Endothelial cell of umbilical vein (primary cell): ENCODE results near the gene CARHSP1. TPM values are rescaled to one million over a fixed set of nuclear protein-coding genes. Genes with fewer than 3 reads are reported as not detected.
A peak's percentile ranks its signal among the peaks of the same experiment; 100 is the strongest.

Experiments
- BruUV-seq: library from RNA; stranded (reverse); fragments of 400-500 nt; replicated peaks from 2 replicates; lab custom pipeline; 2021; lab: Mats Ljungman, UMichigan
- CTCF ChIA-PET: fragments of 300-600, 350-600 bp; sonication (Branson Sonifier 250); formaldehyde crosslinking; loops from one replicate; lab custom pipeline; 2021; ENCODE audit warnings: antibody characterized with exemption, inconsistent platforms; lab: Charles Lee
- POLR2A ChIA-PET: fragments of 300-600, 350-600 bp; sonication (Branson Sonifier 250); formaldehyde crosslinking; loops from one replicate; lab custom pipeline; 2021; ENCODE audit warnings: antibody characterized with exemption, inconsistent platforms; lab: Charles Lee
- DNase-seq: peaks from one replicate; pipeline ENCODE4 v3.0.0-alpha.2; 2011; ENCODE audit warnings: low read depth, low spot score
- FAIRE-seq: peaks from 2 replicates; lab custom pipeline; 2011; peaks lifted over from hg19 to GRCh38; lab: Jason Lieb, UNC
- H2AFZ ChIP-seq: 2 replicates; pipeline ENCODE4 v1.6.0; 2012; ENCODE audit warnings: low read depth, low read length, control low read depth, inconsistent platforms
- H3K27ac ChIP-seq: 2 replicates; pipeline ENCODE4 v1.5.1; 2011; ENCODE audit warnings: low read depth, mild to moderate bottlenecking, control low read depth, low read length, moderate library complexity; ENCODE audit not compliant: insufficient read depth
- H3K27me3 ChIP-seq, 2 experiments: 2 replicates each; pipeline versions ENCODE4 v1.6.0 to v1.6.1; 2011; ENCODE audit warnings: low read length in 2 of 2, mixed read lengths in 1 of 2; ENCODE audit not compliant: control insufficient read depth in 2 of 2, insufficient read depth in 2 of 2
- H3K36me3 ChIP-seq, 2 experiments: 2 replicates in 1 of 2; 3 replicates in 1 of 2; pipeline ENCODE4 v1.5.1; 2011; ENCODE audit warnings: low read length in 2 of 2, mild to moderate bottlenecking in 1 of 2, moderate library complexity in 1 of 2; ENCODE audit not compliant: control insufficient read depth in 2 of 2, insufficient read depth in 2 of 2; ENCODE audit errors: extremely low read depth in 1 of 2
- H3K4me1 ChIP-seq: 3 replicates; pipeline ENCODE4 v1.5.1; 2011; ENCODE audit warnings: mild to moderate bottlenecking, low read length; ENCODE audit not compliant: control insufficient read depth, insufficient read depth; ENCODE audit errors: extremely low read depth
- H3K4me2 ChIP-seq: 2 replicates; pipeline ENCODE4 v1.6.1; 2011; ENCODE audit warnings: low read length, control low read depth, mixed read lengths; ENCODE audit not compliant: insufficient read depth
- H3K4me3 ChIP-seq, 3 experiments: fragments of 200-600 bp in 1 of 3; sonication (generic), shearing (Covaris generic) in 1 of 3; replicated peaks in 1 of 3; 2 replicates each; pipeline ENCODE4 v1.5.1; 2011 to 2016; ENCODE audit warnings: control low read depth in 3 of 3, low read length in 3 of 3, mild to moderate bottlenecking in 2 of 3, inconsistent platforms in 1 of 3, low read depth in 1 of 3, moderate library complexity in 1 of 3; ENCODE audit not compliant: insufficient read depth in 1 of 3
- H3K79me2 ChIP-seq: 2 replicates; pipeline ENCODE4 v1.6.0; 2012; ENCODE audit warnings: low read length, inconsistent platforms; ENCODE audit not compliant: control insufficient read depth, insufficient read depth
- H3K9ac ChIP-seq: replicated peaks from 2 replicates; pipeline ENCODE3; 2011; ENCODE audit warnings: low read length, control low read depth; ENCODE audit not compliant: insufficient read depth; ENCODE audit errors: extremely low read depth
- H3K9me1 ChIP-seq: replicated peaks from 3 replicates; pipeline ENCODE4 v1.6.0; 2011; ENCODE audit warnings: mild to moderate bottlenecking, low read length; ENCODE audit not compliant: control insufficient read depth, insufficient read depth; ENCODE audit errors: extremely low read depth
- H3K9me3 ChIP-seq: replicated peaks from 2 replicates; pipeline ENCODE4 v1.5.1; 2012; ENCODE audit warnings: low read length, inconsistent platforms; ENCODE audit not compliant: control insufficient read depth, insufficient read depth
- H4K20me1 ChIP-seq: replicated peaks from 2 replicates; pipeline ENCODE3; 2011; ENCODE audit warnings: mild to moderate bottlenecking, low read length; ENCODE audit not compliant: control insufficient read depth, insufficient read depth; ENCODE audit errors: extremely low read depth
- EZH2 ChIP-seq: IDR thresholded peaks from 2 replicates; pipeline ENCODE4 v1.6.1; 2012; ENCODE audit warnings: borderline replicate concordance, low read depth, mild to moderate bottlenecking, moderate library complexity, low read length, inconsistent platforms; ENCODE audit not compliant: severe bottlenecking
- FOS ChIP-seq: IDR thresholded peaks from 2 replicates; pipeline ENCODE4 v1.6.1; 2011; ENCODE audit warnings: mild to moderate bottlenecking, low read length, moderate library complexity, borderline replicate concordance; ENCODE audit not compliant: insufficient read depth
- GATA2 ChIP-seq: IDR thresholded peaks from 2 replicates; pipeline ENCODE4 v1.7.0; 2011; ENCODE audit warnings: low read depth, mild to moderate bottlenecking, moderate library complexity, mixed read lengths, low read length; ENCODE audit not compliant: insufficient read length, insufficient read depth
- JUN ChIP-seq: IDR thresholded peaks from 2 replicates; pipeline ENCODE4 v1.6.1; 2011; ENCODE audit warnings: borderline replicate concordance, low read depth; ENCODE audit not compliant: insufficient read length, insufficient read depth
- MYC ChIP-seq: IDR thresholded peaks from one replicate; pipeline ENCODE4 v1.6.1; 2011; ENCODE audit warnings: mild to moderate bottlenecking, low read depth, low read length
- POLR2A ChIP-seq: IDR thresholded peaks from 2 replicates; pipeline ENCODE4 v1.6.1; 2012; ENCODE audit warnings: low read depth, mild to moderate bottlenecking, control low read depth, low read length
- POLR2AphosphoS5 ChIP-seq: IDR thresholded peaks from 2 replicates; pipeline ENCODE4 v1.6.1; 2012; ENCODE audit warnings: low read depth, mild to moderate bottlenecking, control low read depth, low read length, moderate library complexity; ENCODE audit not compliant: insufficient read depth
- dilution Hi-C: fragments of 300-500 bp; cut with MboI; formaldehyde crosslinking; loops from one replicate; pipeline ENCODE4 v1.15.0; 2019; ENCODE audit warnings: low sequenced_read_pairs; ENCODE audit not compliant: extremely low pct_ligation_motif_present
- intact Hi-C: fragments of 100-400 bp; cut with micrococcal nuclease; formaldehyde crosslinking; loops from one replicate; pipeline ENCODE4 v1.10.0; 2022
- polyA plus RNA-seq, 4 experiments: library from polyadenylated mRNA; depleted of rRNA in 3 of 4; stranded (reverse) in 3 of 4; unstranded in 1 of 4; fragments of >200 nt; gene quantifications; 2 replicates each; pipeline versions ENCODE4 v1.2.1 to v1.2.3, GENCODE V29; 2011 to 2012; ENCODE audit warnings: missing spikeins in 1 of 4
- total RNA-seq: library from RNA; stranded (reverse); gene quantifications from 2 replicates; pipeline ENCODE4 v1.2.3, GENCODE V29; 2021
- TF ChIP-seq, protein P1 (sequence below), 2 donors: IDR thresholded peaks; 1 replicate in 1 of 2; 2 replicates in 1 of 2; pipeline ENCODE4 v1.5.1; 2011; ENCODE audit warnings: low read length in 2 of 2, mild to moderate bottlenecking in 2 of 2, moderate library complexity in 2 of 2, control low read depth in 1 of 2, inconsistent platforms in 1 of 2, low read depth in 1 of 2; ENCODE audit not compliant: insufficient read depth in 1 of 2; ENCODE audit errors: extremely low read depth in 1 of 2
- TF ChIP-seq, protein P2 (sequence below): IDR thresholded peaks from 2 replicates; pipeline ENCODE4 v1.6.1; 2011; ENCODE audit not compliant: insufficient read depth, insufficient read length

CARHSP1 gene
- total and polyA plus RNA-seq, 2 donors (not counting 3 experiments of a cell fraction or from before 2014, with no cell fraction given): 64.9 to 72.5 TPM

DNA sequence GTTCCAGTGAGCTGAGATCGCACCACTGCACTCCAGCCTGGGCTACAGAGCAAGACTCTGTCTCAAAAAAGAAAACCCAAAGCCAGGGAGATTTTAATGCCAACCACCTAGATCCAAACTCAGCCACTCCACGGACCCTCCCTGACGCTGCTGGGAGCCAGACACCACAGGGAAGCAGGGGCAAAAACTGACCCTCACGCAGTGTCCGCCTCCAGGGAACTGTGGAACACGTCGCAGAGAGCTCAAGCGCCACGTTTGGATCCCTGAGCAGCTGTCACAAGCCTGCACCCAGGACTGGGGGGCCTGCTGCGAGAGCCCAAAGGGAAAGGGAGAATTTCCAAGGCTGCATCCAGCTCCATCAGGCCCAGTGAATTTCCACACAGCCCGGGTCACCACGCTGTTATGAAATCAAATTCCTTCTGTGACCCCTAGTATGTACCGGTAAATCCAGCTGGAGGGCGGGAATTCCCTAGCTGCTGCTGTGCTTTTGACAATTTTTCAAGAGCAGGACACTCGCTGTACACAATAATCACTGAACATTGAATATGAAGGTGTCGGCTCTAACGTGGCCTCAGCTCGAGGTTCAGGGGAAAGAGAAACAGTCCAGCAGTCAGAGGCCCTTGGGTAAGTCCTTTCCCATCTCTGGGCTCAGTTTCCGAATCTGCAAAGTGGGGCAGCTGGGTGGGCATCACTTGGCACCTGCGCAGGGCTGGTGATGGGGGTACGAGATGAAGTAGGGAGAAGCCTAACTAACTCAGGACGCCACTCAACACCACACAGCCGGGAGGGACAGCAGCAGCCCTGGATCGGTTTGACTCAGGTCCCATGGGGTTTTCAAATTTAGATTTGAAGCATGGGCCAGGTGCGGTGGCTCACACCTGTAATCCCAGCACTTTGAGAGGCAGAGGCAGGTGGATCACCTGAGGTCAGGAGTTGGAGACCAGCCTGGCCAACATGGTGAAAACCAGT lies 8.6 kb downstream of the CARHSP1 start:
- H3K79me2 ChIP-seq: peaks cover 34% of the 10 kb centered on the region
- dilution Hi-C loops: no loop called here
- no peaks in the 10 kb centered on the region for H3K27me3 ChIP-seq
- DNase-seq (peak; percentile 34), FAIRE-seq (no peak)
- H3K4me3 ChIP-seq: no peak overlapping the region
- no peak overlapping the region for H3K4me2 ChIP-seq
- no TSS peak for BruUV-seq
- intact Hi-C loops: no loop called here
- H3K27ac ChIP-seq: no peak overlapping the region
- no peak overlapping the region for H3K9ac ChIP-seq
- CTCF ChIA-PET: interaction anchor here (0.7 kb wide), 1 partner anchor 20 kb away, joined by 3 read pairs; no protein-coding TSS in a partner anchor
- no peak overlapping the region for H2AFZ ChIP-seq
- H3K36me3 ChIP-seq: peaks cover 0 to 9% of the 10 kb centered on the region in 2 experiments
- H3K9me1 ChIP-seq: no peaks in the 10 kb centered on the region
- H4K20me1 ChIP-seq: no peaks in the 10 kb centered on the region
- no peaks in the 10 kb centered on the region for H3K9me3 ChIP-seq
- peaks cover 12% of the 10 kb centered on the region for H3K4me1 ChIP-seq
- POLR2A ChIA-PET: interaction anchor here (0.7 kb wide), 1 partner anchor 11 kb away, joined by 7 read pairs; no protein-coding TSS in a partner anchor
- TF ChIP-seq FOS (no peak), EZH2 (no peak), MYC (no peak), JUN (no peak), POLR2AphosphoS5 (no peak), POLR2A (no peak), GATA2 (no peak)
- TF ChIP-seq, protein P1, sequence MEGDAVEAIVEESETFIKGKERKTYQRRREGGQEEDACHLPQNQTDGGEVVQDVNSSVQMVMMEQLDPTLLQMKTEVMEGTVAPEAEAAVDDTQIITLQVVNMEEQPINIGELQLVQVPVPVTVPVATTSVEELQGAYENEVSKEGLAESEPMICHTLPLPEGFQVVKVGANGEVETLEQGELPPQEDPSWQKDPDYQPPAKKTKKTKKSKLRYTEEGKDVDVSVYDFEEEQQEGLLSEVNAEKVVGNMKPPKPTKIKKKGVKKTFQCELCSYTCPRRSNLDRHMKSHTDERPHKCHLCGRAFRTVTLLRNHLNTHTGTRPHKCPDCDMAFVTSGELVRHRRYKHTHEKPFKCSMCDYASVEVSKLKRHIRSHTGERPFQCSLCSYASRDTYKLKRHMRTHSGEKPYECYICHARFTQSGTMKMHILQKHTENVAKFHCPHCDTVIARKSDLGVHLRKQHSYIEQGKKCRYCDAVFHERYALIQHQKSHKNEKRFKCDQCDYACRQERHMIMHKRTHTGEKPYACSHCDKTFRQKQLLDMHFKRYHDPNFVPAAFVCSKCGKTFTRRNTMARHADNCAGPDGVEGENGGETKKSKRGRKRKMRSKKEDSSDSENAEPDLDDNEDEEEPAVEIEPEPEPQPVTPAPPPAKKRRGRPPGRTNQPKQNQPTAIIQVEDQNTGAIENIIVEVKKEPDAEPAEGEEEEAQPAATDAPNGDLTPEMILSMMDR (IDR thresholded peaks at IDR 0.05; ENCODE audit: extremely low read depth in 1 of 2, insufficient read depth in 1 of 2, low read depth in 1 of 2, low read length in 2 of 2): no peak
- TF ChIP-seq, protein P2, sequence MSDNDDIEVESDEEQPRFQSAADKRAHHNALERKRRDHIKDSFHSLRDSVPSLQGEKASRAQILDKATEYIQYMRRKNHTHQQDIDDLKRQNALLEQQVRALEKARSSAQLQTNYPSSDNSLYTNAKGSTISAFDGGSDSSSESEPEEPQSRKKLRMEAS: no peak
